HG02610 (cell line): Measurements from ENCODE around the gene CST3.
"Not testable (repeated sequence)": the region's sequence is repeated elsewhere in the genome, so short reads cannot be mapped to it uniquely, and the experiment has no call there.

ENCODE experiments used
- ATAC-seq: cut with Tn5 transposase; IDR thresholded peaks from one replicate; pipeline ENCODE4 v1.9.1; 2021; ENCODE audit warnings: mild to moderate bottlenecking, moderate library complexity; ENCODE audit not compliant: unreplicated experiment

The CST3 gene

GRCh38 chr20:23629542-23630391, 8.0 kb downstream of the CST3 start:
- ATAC-seq: no peak

- ATAC-seq: no peak
These were observed 8.7 kb downstream of the CST3 start for GRCh38 chr20:23629017-23629541.

- ATAC-seq: no peak
These were observed 9.2 kb downstream of the CST3 start for GRCh38 chr20:23628402-23629016.

- ATAC-seq: no peak
These were observed 10.3 kb downstream of the CST3 start for GRCh38 chr20:23627501-23627900.

- no peak for ATAC-seq
These were observed 11.6 kb downstream of the CST3 start for GRCh38 chr20:23626040-23626620.

GRCh38 chr20:23625236-23625964, 12.4 kb downstream of the CST3 start:
- peak; percentile 63 for ATAC-seq

- no peak for ATAC-seq
These were observed 13.4 kb downstream of the CST3 start for GRCh38 chr20:23624324-23624691.

GRCh38 chr20:23623666-23624323, 14.0 kb downstream of the CST3 start:
- no peak for ATAC-seq

- peak; percentile 62 for ATAC-seq
These were observed 14.9 kb downstream of the CST3 start for GRCh38 chr20:23622839-23623343.

GRCh38 chr20:23622401-23622800, 15.4 kb downstream of the CST3 start:
- not testable (repeated sequence) for ATAC-seq

- not testable (repeated sequence) for ATAC-seq
These were observed 16.9 kb downstream of the CST3 start for GRCh38 chr20:23620670-23621386.

- no peak for ATAC-seq
These were observed 23.6 kb downstream of the CST3 start for GRCh38 chr20:23614163-23614562.

- no peak for ATAC-seq
These were observed 24.1 kb downstream of the CST3 start for GRCh38 chr20:23613676-23614075.

- no peak for ATAC-seq
These were observed 25.4 kb downstream of the CST3 start for GRCh38 chr20:23612396-23612795.

GRCh38 chr20:23609486-23610109, 28.2 kb downstream of the CST3 start:
- ATAC-seq: no peak

- ATAC-seq: no peak
These were observed 29.4 kb downstream of the CST3 start for GRCh38 chr20:23608251-23608846.

GRCh38 chr20:23607497-23608245, 30.1 kb downstream of the CST3 start:
- ATAC-seq: no peak

GRCh38 chr20:23606652-23607049, 31.1 kb downstream of the CST3 start:
- peak; percentile 73 for ATAC-seq
